SKM-1 treated with dmso at 0.1 percent for 144 hours (cell line): Measurements from ENCODE around the gene MCAM.

Experiments used
- DNase-seq: peaks from one replicate; lab custom pipeline; 2025; ENCODE audit not compliant: unreplicated experiment; lab: John Stamatoyannopoulos, UW

MCAM gene

GRCh38 chr11:119316729-119317591 lies at the start of gene MCAM:
Gene MCAM (minus strand): TSS chr11:119317130. CDS start chr11:119317101, 29 bp downstream.
- no peak for DNase-seq

GRCh38 chr11:119365071-119365591 lies 48.2 kb upstream of the MCAM start:
- DNase-seq = no peak

DNA sequence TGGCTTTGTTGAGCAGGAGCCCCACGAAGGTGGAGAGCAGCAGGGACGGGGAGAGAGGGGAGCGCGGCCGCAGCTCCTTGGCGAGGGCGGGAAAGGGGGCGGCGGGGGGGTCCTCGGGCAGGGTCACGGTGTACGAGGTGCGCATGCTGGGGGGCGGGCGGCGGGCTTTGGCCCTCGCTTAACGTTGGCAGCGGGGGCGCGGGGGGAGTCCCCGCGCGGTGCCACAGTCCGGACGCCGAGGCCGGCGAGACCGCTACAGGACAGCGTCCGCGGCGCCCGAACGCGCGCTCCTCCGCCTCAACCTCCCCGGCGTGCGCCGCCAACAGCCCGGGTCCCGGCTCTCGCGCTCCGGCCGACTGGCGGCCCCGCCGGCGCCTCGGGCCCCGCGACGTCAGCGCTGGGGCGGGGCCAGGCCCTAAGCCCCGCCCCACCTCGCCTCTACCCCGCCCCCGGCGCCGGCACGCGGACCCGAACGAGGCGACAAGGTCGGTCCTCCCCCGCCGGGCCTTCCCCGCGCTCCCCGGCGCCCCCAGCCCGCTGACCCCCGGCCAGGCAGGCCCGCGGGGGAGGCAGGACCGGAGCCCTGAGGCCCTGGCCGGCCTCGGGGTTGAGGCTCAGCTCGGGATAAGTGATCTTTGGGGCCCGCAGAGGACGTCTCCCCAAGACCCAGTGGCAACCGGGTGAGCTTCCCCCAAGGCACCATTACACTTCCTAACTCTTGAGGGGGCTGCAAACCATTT lies 47.1 kb upstream of the MCAM start:
- peak; percentile 62 for DNase-seq

- DNase-seq = no peak
Observed at GRCh38 chr11:119363081-119363850, 46.3 kb upstream of the MCAM start.

- DNase-seq = no peak
Observed at GRCh38 chr11:119362741-119363080, 45.8 kb upstream of the MCAM start.

- no peak for DNase-seq
Observed at GRCh38 chr11:119361941-119362725, 45.2 kb upstream of the MCAM start.

- peak; percentile 44 for DNase-seq
Observed at GRCh38 chr11:119361056-119361787, 44.3 kb upstream of the MCAM start.

- no peak for DNase-seq
Observed at GRCh38 chr11:119359365-119360214, 42.7 kb upstream of the MCAM start.

DNA sequence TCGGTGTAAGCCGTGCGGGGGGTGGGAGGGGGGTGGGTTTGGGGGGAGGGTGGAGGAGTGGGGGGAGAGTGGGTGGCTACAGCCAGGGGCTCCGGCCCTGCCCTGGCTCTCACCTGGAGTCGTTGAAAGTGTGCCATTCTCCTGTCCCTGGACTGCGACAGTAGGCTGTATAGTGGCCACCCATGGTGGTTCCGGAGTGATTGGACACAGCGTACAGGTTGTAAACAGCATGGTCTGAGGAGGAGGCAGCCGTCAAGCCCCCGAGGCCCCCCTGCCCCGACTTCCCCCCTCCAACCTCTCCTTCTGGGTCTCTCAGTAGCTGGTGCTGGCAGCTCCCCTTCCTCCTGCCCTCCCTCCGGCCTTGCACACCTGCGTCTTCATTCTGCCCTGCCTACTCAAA lies 40.1 kb upstream of the MCAM start:
- DNase-seq = no peak

- DNase-seq = no peak
Observed at GRCh38 chr11:119356349-119357031, 39.6 kb upstream of the MCAM start.

- no peak for DNase-seq
Observed at GRCh38 chr11:119355091-119355843, 38.3 kb upstream of the MCAM start.

GRCh38 chr11:119352857-119353260 lies 35.9 kb upstream of the MCAM start:
- no peak for DNase-seq

- DNase-seq = no peak
Observed at GRCh38 chr11:119351232-119351631, 34.3 kb upstream of the MCAM start.

DNA sequence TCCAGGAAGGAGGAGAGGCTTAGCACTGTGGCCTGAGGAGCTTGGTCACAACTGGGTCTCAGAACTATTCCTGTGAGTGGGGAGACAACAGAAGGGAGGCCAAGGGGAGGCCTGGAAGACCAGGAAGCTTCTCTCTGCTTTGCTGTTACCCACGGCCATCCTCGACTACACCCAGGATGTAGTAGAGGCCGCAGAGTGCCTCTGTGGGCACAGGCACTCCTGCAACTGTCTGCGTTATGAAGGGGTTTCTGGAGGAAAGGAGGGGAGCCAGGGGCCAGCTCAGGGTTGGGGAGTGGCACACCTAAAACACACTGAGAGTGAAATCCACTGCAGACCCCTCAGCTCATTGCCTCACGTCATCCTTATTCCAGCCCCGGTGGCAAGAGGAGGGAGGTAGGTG lies 33.4 kb upstream of the MCAM start:
- no peak for DNase-seq

- DNase-seq = no peak
Observed at GRCh38 chr11:119347940-119348605, 31.1 kb upstream of the MCAM start.

GRCh38 chr11:119347242-119347641 lies 30.3 kb upstream of the MCAM start:
- no peak for DNase-seq

DNA sequence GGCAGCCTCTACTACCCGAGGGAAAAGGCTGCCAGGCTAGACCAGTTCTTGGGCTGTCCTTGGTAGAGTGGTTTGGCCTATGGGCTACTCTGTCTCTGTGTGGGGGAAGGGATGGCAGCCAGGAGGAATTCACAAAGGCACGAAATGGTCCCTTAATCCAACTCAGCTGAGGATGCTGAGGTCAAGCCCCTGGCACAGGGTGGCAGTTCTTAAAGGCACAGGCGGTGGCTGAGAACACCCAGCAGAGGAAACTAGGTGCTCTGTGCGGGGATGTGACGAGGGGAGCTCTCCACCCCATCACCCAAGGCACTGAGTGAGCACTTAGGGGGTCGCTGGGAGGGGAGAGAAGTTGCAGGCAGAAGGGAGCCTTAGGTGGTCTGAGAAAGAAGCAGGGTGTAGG lies 29.7 kb upstream of the MCAM start, which contains the start of gene MFRP:
MFRP (minus strand) TSS at position 101 of the 400 bp plus-strand sequence. CDS start 192 bp downstream, outside the sequence.
- DNase-seq = no peak
